ACC112 (cell line): ENCODE measurements around the gene ZNF337.

Experiments
- H2AFZ ChIP-seq: fragments of 200-600 bp; sonication (generic); one replicate; pipeline ENCODE4 v1.6.0; 2017; ENCODE audit warnings: antibody characterized with exemption, low read length; ENCODE audit not compliant: unreplicated experiment
- H3K27ac ChIP-seq: fragments of 200-600 bp; sonication (generic); 2 replicates; pipeline ENCODE4 v1.5.1; 2014; ENCODE audit warnings: low read depth, mild to moderate bottlenecking, antibody characterized with exemption, low read length, moderate library complexity
- H3K27me3 ChIP-seq: fragments of 200-600 bp; sonication (generic); 2 replicates; pipeline ENCODE4 v1.6.1; 2014; ENCODE audit warnings: mild to moderate bottlenecking, antibody characterized with exemption, low read length, moderate library complexity, mixed read lengths; ENCODE audit not compliant: insufficient read depth
- H3K36me3 ChIP-seq: fragments of 200-600 bp; sonication (generic); 2 replicates; pipeline ENCODE4 v1.6.1; 2016; ENCODE audit warnings: mild to moderate bottlenecking, antibody characterized with exemption, low read length, moderate library complexity, mixed read lengths; ENCODE audit not compliant: insufficient read depth
- H3K4me1 ChIP-seq: fragments of 200-600 bp; sonication (generic); one replicate; pipeline ENCODE4 v1.6.1; 2016; ENCODE audit warnings: low read length, mixed read lengths; ENCODE audit not compliant: insufficient read depth, unreplicated experiment, control insufficient read depth
- H3K4me3 ChIP-seq: fragments of 200-600 bp; sonication (generic); 2 replicates; pipeline ENCODE4 v1.5.1; 2014; ENCODE audit warnings: mild to moderate bottlenecking, low read depth, low read length
- H3K79me2 ChIP-seq: fragments of 200-600 bp; sonication (generic); one replicate; pipeline ENCODE4 v1.6.0; 2016; ENCODE audit warnings: low read length; ENCODE audit not compliant: control insufficient read depth, unreplicated experiment, insufficient read depth

ZNF337 gene

DNA sequence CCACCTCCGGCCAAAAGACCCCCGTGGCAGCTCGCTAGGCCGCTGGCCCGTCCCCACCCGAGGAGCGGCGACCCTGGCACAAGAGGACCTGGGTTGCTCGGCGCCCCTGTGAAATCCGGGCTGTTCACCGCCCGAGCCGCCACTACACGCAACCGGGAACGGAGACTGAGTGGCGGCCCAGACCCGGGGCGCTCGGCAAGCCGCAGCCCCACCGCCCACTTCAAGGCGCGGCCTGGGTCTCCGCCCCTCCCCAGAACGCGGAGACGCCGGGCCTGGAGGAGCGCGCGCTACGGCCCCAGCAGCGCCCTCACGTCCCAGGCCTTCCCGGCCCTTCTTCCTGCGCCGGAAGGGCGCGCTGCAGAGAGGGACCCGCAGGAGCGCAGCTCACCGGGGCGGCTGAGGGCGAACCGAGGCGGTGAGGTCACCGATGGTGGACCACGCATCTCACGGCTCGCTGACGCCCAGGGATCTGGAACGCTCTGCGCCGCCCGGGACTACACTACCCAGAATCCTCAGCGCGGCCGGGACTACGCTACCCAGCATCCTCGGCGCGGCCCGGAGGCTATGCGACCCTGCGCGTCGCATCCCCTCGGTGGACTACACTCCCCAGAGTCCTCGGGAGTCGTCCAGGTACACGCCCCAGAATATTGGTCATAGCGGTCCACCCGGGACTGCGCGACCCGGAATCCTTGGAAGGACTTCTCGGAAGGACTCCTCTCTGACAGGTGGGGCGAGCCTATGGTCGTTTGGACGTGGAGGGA lies at the start of gene ZNF337:
Gene ZNF337, minus strand, starts transcription at position 483 of the 761 bp plus-strand sequence. CDS start 10,436 bp downstream, outside the sequence.
- H2AFZ ChIP-seq: peak within 1 kb of the TSS; percentile 86
- peaks cover 23% of the 10 kb centered on the region for H3K79me2 ChIP-seq
- H3K27ac ChIP-seq: peak within 1 kb of the TSS; percentile 66
- no peaks in the 10 kb centered on the region for H3K27me3 ChIP-seq
- H3K36me3 ChIP-seq: 0 out of 2 replicates have a peak, but pooled peaks cover 8% of the 10 kb centered on the region
- peaks cover 8% of the 10 kb centered on the region for H3K4me1 ChIP-seq
- peak within 1 kb of the TSS; percentile 89 for H3K4me3 ChIP-seq

DNA sequence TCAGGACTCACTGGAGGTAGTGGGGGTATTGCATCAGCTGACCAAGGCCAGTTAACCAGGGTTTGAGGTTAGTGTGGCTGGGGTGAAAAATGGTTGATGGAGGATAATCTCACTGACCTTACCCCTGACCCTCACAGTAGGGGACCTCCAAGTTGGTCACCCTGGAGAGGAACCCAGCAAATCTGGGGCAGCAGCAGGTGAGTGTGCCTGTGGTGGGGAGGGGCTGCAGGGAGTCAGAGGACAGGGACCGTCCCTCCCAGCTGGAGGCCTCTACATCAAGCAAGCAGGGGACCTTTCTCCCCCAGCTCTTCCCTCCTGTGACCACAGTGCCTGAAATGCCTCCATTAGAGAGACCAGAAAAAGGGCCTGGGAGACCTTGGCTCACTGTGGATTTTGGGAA lies 49.1 kb upstream of the ZNF337 start:
- Histone ChIP-seq H3K36me3 (no peaks in the 10 kb centered on the region), H3K27ac (no peak overlapping the region), H3K79me2 (no peaks in the 10 kb centered on the region), H3K4me3 (no peak overlapping the region), H2AFZ (no peak overlapping the region), H3K4me1 (no peaks in the 10 kb centered on the region), H3K27me3 (no peaks in the 10 kb centered on the region)

DNA sequence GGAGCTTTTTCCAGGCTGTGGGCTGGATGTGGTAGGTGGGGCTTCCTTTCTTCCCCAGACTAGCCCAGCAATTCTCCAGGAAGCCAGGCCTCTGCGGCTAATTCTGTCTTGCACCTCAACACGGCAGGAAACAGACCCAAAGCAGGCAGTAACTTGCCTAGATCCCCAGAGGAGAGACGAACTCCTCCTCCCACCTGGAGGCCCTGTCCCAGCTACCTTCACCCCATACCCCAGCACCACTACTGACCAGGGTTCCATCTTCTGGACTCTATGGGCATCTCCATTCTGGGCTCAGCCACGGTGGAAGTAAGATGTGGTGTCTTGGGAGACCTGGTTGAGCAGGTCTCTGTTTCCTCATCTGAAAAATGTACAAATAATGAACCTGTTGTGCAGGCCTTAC lies 48.4 kb upstream of the ZNF337 start:
- Histone ChIP-seq H3K36me3 (0 out of 2 replicates have a peak, but pooled peaks cover 1% of the 10 kb centered on the region), H3K4me3 (no peak overlapping the region), H2AFZ (no peak overlapping the region), H3K4me1 (peaks cover 4% of the 10 kb centered on the region), H3K79me2 (no peaks in the 10 kb centered on the region), H3K27me3 (no peaks in the 10 kb centered on the region), H3K27ac (no peak overlapping the region)

DNA sequence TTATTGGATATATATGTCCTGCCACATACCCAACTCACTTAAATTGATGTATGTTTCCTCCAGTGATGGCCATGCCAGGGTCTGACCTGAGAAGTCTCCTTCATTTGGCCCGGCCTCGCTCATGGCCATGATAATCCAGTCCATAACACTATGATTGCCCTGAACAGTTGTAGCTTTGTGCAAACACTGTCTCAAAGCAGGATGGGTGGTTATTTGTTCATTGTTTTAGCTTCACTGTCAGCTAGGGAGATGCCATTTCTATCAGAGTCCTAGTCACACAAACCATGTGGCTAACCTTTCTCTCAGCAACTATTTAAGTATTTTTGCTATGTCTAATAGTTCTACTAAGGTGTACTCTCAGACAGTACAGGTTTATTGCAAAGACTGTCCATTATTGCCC lies 47.6 kb upstream of the ZNF337 start:
- no peak overlapping the region for H3K4me3 ChIP-seq
- no peaks in the 10 kb centered on the region for H3K27me3 ChIP-seq
- H3K36me3 ChIP-seq: 0 out of 2 replicates have a peak, but pooled peaks cover 3% of the 10 kb centered on the region
- no peaks in the 10 kb centered on the region for H3K79me2 ChIP-seq
- H3K27ac ChIP-seq: no peak overlapping the region
- no peak overlapping the region for H2AFZ ChIP-seq
- H3K4me1 ChIP-seq: peaks cover 12% of the 10 kb centered on the region

DNA sequence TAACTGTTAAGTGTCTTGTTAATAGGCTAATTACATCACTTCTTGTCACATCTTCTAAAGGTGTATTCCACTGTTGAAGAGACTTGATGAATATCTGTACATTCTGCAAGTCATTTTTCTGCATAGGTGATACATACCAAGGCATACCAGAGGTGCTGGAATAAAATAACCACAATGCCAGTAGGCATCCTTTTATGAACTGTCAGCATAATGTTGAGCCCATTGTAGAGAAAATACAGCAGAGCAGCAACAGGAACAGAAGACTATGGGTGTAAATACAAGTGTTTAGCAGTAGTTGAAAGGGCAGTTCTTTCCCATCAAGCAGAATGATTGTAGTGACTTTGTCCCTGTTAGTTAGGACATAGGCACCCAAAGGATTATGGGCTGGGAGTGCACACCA lies 44.4 kb upstream of the ZNF337 start:
- Histone ChIP-seq H3K36me3 (0 out of 2 replicates have a peak, but pooled peaks cover 3% of the 10 kb centered on the region), H2AFZ (no peak overlapping the region), H3K27me3 (no peaks in the 10 kb centered on the region), H3K4me1 (peaks cover 23% of the 10 kb centered on the region), H3K4me3 (no peak overlapping the region), H3K79me2 (no peaks in the 10 kb centered on the region), H3K27ac (no peak overlapping the region)

DNA sequence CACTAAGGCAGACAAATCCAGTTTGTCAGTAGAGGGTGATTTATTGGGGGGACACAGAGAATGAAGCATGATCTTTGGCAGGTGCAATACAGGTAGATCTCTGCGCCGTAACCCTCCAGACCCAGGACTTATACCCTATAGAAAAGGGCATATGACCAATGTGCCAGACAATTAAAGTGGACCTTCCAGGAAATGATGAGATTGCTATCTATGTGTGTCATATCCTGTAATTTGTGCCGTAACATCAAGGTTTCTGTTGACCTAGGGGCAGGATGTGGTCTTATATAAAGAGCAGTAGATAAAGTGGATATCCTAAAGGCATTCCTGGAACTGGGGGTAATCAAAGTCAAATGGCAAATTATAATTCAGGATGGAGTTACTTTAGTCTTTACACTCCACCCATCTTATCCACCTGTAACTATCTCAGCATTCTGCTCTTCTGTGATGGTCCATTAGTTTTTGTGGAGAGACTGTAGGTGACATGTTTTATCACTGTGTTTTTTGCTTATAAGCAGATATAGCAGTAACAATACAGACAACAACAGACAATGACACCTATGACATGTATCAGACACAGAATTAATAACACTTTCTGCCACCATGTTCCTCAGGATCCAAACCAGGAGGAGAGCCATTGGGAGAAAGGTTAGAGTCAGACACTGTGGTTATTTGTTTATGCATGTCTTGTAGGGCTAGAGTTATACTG lies 43.1 kb upstream of the ZNF337 start:
- H3K27ac ChIP-seq: peak overlapping the region; percentile 24
- H2AFZ ChIP-seq: no peak overlapping the region
- no peak overlapping the region; the same call in 1 of the 2 replicates for H3K4me3 ChIP-seq
- 0 out of 2 replicates have a peak, but pooled peaks cover 3% of the 10 kb centered on the region for H3K36me3 ChIP-seq
- H3K79me2 ChIP-seq: no peaks in the 10 kb centered on the region
- H3K4me1 ChIP-seq: peaks cover 23% of the 10 kb centered on the region
- no peaks in the 10 kb centered on the region for H3K27me3 ChIP-seq

DNA sequence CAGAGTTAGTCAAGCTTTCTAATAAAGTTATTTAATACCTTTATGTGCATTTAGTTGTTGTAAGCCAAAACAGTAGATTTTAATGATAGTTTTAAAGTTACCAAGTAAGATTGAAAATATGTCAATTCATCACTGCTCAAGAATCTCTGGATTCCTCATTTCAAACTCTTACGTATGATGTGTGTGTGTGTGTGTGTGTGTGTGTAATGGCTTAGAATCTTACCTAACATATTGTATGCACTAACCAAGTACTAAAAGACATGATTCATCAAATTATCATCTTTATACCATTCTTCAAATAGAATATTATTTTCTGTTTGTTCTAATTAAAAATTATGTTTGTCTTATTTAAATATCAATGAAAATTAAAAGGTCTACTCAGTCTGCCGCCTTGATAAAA lies 41.5 kb upstream of the ZNF337 start:
- Histone ChIP-seq H3K4me3 (no peak overlapping the region), H3K27ac (peak overlapping the region; percentile 44), H3K27me3 (no peaks in the 10 kb centered on the region), H3K4me1 (peaks cover 23% of the 10 kb centered on the region), H3K36me3 (0 out of 2 replicates have a peak, but pooled peaks cover 3% of the 10 kb centered on the region), H2AFZ (no peak overlapping the region), H3K79me2 (no peaks in the 10 kb centered on the region)

DNA sequence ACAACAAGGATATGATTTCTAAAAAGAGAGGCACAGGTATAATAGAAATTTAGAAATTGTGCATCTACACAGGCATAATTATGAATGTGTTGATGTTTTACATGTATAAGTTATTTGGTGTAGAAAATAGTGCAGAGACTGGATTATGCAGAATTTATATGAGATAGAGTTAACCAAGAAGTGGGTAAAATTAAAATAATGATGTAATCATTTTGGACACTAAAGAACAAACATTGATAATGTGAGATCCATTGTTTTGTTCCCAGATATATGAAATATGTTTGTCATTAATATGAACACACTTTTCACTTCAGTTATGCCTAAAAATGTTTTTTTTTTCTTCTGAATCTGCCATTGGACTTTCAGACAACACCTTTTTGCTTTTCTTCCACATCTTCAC lies 37.2 kb upstream of the ZNF337 start:
- Histone ChIP-seq H3K27ac (no peak overlapping the region), H3K27me3 (no peaks in the 10 kb centered on the region), H3K4me3 (no peak overlapping the region), H3K36me3 (no peaks in the 10 kb centered on the region), H3K4me1 (peaks cover 12% of the 10 kb centered on the region), H2AFZ (no peak overlapping the region), H3K79me2 (no peaks in the 10 kb centered on the region)

DNA sequence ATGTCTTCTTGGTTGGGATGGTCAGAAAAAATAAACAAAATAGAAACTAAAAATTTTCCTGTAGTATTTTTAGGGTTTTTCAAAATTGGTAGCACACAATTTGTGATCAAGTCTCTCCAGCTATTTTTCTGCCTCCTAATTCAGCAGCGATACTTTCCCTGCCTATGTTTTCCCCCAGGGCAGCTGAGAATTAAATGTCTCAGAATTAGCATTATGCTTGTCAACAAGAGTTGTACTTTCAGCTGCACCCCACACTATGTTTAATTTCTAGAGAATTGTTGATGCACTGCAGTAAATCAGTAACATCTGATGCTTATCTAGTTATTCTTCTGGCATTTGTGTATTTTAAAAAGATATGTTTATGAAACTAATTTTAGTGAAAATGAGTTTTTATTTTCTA lies 34.2 kb upstream of the ZNF337 start:
- no peaks in the 10 kb centered on the region for H3K79me2 ChIP-seq
- no peak overlapping the region for H2AFZ ChIP-seq
- H3K36me3 ChIP-seq: peaks cover 2% of the 10 kb centered on the region; the same call in 1 of the 2 replicates
- H3K4me3 ChIP-seq: no peak overlapping the region
- no peak overlapping the region for H3K27ac ChIP-seq
- H3K4me1 ChIP-seq: peaks cover 5% of the 10 kb centered on the region
- H3K27me3 ChIP-seq: no peaks in the 10 kb centered on the region

DNA sequence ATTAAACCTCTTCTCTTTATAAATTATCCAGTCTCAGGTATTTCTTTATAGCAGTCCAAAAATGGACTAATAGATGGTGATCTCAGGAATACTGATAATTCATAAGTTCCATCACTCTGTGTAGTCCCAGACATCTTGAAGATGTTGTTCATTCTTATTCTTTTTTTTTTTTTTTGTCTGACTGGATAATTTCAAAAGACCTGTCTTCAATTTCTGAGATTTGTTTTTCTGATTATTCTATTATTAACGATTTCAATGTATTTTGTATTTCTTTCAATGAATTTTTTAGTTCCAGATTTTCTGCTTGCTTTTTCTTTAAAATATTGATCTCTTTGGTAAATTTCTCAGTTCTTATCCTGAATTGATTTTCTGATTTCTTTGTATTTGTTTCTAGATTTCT lies 29.7 kb upstream of the ZNF337 start:
- peaks cover 5% of the 10 kb centered on the region for H3K4me1 ChIP-seq
- H2AFZ ChIP-seq: no peak overlapping the region
- no peaks in the 10 kb centered on the region for H3K79me2 ChIP-seq
- H3K27me3 ChIP-seq: no peaks in the 10 kb centered on the region
- no peak overlapping the region for H3K27ac ChIP-seq
- peaks cover 3% of the 10 kb centered on the region; the same call in 1 of the 2 replicates for H3K36me3 ChIP-seq
- H3K4me3 ChIP-seq: no peak overlapping the region
